Activated CD4-positive, alpha-beta memory T cell treated with anti-CD3 and anti-CD28 coated beads for 36 hours (primary cell): ENCODE measurements around the gene RCCD1. TPM values are rescaled to one million over a fixed set of nuclear protein-coding genes. Genes with fewer than 3 reads are reported as not detected.

ENCODE experiments used
- CTCF ChIA-PET: fragments of 350-600 bp; sonication (Branson Sonifier 250); formaldehyde crosslinking; loops from one replicate; lab custom pipeline; 2021; ENCODE audit warnings: antibody characterized with exemption, inconsistent platforms; lab: Charles Lee
- POLR2A ChIA-PET: fragments of 350-600 bp; sonication (Branson Sonifier 250); formaldehyde crosslinking; loops from one replicate; lab custom pipeline; 2021; ENCODE audit warnings: antibody characterized with exemption; lab: Charles Lee
- DNase-seq: peaks from one replicate; pipeline ENCODE4 v3.0.0-alpha.2; 2020
- H3K27ac Mint-ChIP-seq: one replicate; pipeline ENCODE4 v1.8.0; 2021; ENCODE audit warnings: mixed read lengths
- H3K27me3 Mint-ChIP-seq: one replicate; pipeline ENCODE4 v1.8.0; 2021; ENCODE audit warnings: mixed read lengths
- H3K36me3 Mint-ChIP-seq: one replicate; pipeline ENCODE4 v1.8.0; 2021; ENCODE audit warnings: mixed read lengths
- H3K4me1 Mint-ChIP-seq: one replicate; pipeline ENCODE4 v1.8.0; 2021; ENCODE audit warnings: low read depth, mixed read lengths
- H3K4me3 Mint-ChIP-seq: one replicate; pipeline ENCODE4 v1.8.0; 2021; ENCODE audit warnings: mild to moderate bottlenecking, mixed read lengths
- H3K9me3 Mint-ChIP-seq: one replicate; pipeline ENCODE4 v1.8.0; 2021; ENCODE audit warnings: mixed read lengths
- intact Hi-C: fragments of 100-400 bp; cut with micrococcal nuclease; formaldehyde crosslinking; loops from one replicate; pipeline ENCODE4 v1.15.1; 2023
- total RNA-seq, 2 experiments: library from RNA; stranded (reverse); gene quantifications; one replicate each; pipeline ENCODE4 v1.2.3, GENCODE V29; 2021

Gene RCCD1
- total RNA-seq, 2 experiments from 2014 or later: 39.9 to 41.4 TPM

- CTCF ChIA-PET: interaction anchor here (0.9 to 7.7 kb wide), 22 partner anchors 8 to 686 kb away, joined by 3 to 106 read pairs (median 6); partner anchors contain the start of genes HDDC3, UNC45A and VPS33B
- POLR2A ChIA-PET: interaction anchor here (1.3 to 3.7 kb wide), 3 partner anchors 22 to 53 kb away, joined by 5 to 28 read pairs (median 17); partner anchors contain the start of genes MAN2A2 and UNC45A
- Mint-ChIP-seq H3K4me3 (peak overlapping the region; percentile 87), H3K4me1 (peaks cover 14% of the 10 kb centered on the region), H3K9me3 (no peaks in the 10 kb centered on the region), H3K36me3 (peaks cover 35% of the 10 kb centered on the region), H3K27ac (peak overlapping the region; percentile 42), H3K27me3 (no peaks in the 10 kb centered on the region)
- peak; percentile 66 for DNase-seq
- intact Hi-C loops: loop anchor here (1.0 to 2.0 kb wide), 3 partner anchors 77 to 314 kb away; no protein-coding TSS in a partner anchor
These were observed 1.8 kb downstream of the RCCD1 start for GRCh38 chr15:90956274-90957030.

- H3K9me3 Mint-ChIP-seq: no peaks in the 10 kb centered on the region
- intact Hi-C loops: loop anchor here (2.0 kb wide), 1 partner anchor 314 kb away; no protein-coding TSS in a partner anchor
- POLR2A ChIA-PET: interaction anchor here (0.9 to 1.3 kb wide), 3 partner anchors 22 to 28 kb away, joined by 3 to 5 read pairs (median 3); no protein-coding TSS in a partner anchor
- peak overlapping the region; percentile 44 for H3K4me3 Mint-ChIP-seq
- peaks cover 36% of the 10 kb centered on the region for H3K36me3 Mint-ChIP-seq
- H3K27me3 Mint-ChIP-seq: no peaks in the 10 kb centered on the region
- CTCF ChIA-PET: interaction anchor here (0.7 to 7.7 kb wide), 20 partner anchors 9 to 315 kb away, joined by 3 to 106 read pairs (median 6); partner anchors contain the start of genes HDDC3, UNC45A and VPS33B
- H3K27ac Mint-ChIP-seq: no peak overlapping the region
- no peak for DNase-seq
- peaks cover 14% of the 10 kb centered on the region for H3K4me1 Mint-ChIP-seq
These were observed 2.5 kb downstream of the RCCD1 start for GRCh38 chr15:90957031-90957790.

- intact Hi-C loops: loop anchor here (2.0 kb wide), 1 partner anchor 313 kb away; no protein-coding TSS in a partner anchor
- peaks cover 14% of the 10 kb centered on the region for H3K4me1 Mint-ChIP-seq
- peak overlapping the region; percentile 44 for H3K4me3 Mint-ChIP-seq
- no peak for DNase-seq
- H3K36me3 Mint-ChIP-seq: peaks cover 34% of the 10 kb centered on the region
- H3K27me3 Mint-ChIP-seq: no peaks in the 10 kb centered on the region
- POLR2A ChIA-PET: interaction anchor here (0.9 to 1.3 kb wide), 3 partner anchors 21 to 27 kb away, joined by 3 to 5 read pairs (median 3); no protein-coding TSS in a partner anchor
- H3K27ac Mint-ChIP-seq: no peak overlapping the region
- no peaks in the 10 kb centered on the region for H3K9me3 Mint-ChIP-seq
- CTCF ChIA-PET: interaction anchor here (0.7 to 7.7 kb wide), 9 partner anchors 9 to 315 kb away, joined by 3 to 106 read pairs (median 17); partner anchors contain the start of genes HDDC3 and UNC45A
These were observed 3.1 kb downstream of the RCCD1 start for GRCh38 chr15:90957791-90958190.

GRCh38 chr15:90959028-90959595, 4.4 kb downstream of the RCCD1 start:
- H3K27ac Mint-ChIP-seq: no peak overlapping the region
- intact Hi-C loops: no loop called here
- ChIA-PET CTCF (interaction anchor here (4.0 to 5.3 kb wide), 3 partner anchors 74 to 313 kb away, joined by 26 to 32 read pairs (median 31); no protein-coding TSS in a partner anchor), POLR2A (interaction anchor here (1.0 kb wide), 1 partner anchor 24 kb away, joined by 3 read pairs; the partner anchor contains the start of gene UNC45A)
- H3K36me3 Mint-ChIP-seq: peaks cover 32% of the 10 kb centered on the region
- no peak for DNase-seq
- no peak overlapping the region for H3K4me3 Mint-ChIP-seq
- no peaks in the 10 kb centered on the region for H3K9me3 Mint-ChIP-seq
- no peaks in the 10 kb centered on the region for H3K27me3 Mint-ChIP-seq
- peaks cover 12% of the 10 kb centered on the region for H3K4me1 Mint-ChIP-seq

GRCh38 chr15:90959894-90960293, 5.2 kb downstream of the RCCD1 start:
- no peak for DNase-seq
- Mint-ChIP-seq H3K27me3 (no peaks in the 10 kb centered on the region), H3K4me1 (peaks cover 10% of the 10 kb centered on the region), H3K27ac (no peak overlapping the region), H3K4me3 (no peak overlapping the region), H3K9me3 (no peaks in the 10 kb centered on the region), H3K36me3 (peaks cover 31% of the 10 kb centered on the region)
- CTCF ChIA-PET: interaction anchor here (0.9 to 5.3 kb wide), 3 partner anchors 25 to 90 kb away, joined by 3 to 32 read pairs (median 31); partner anchors contain the start of gene UNC45A
- intact Hi-C loops: no loop called here
- POLR2A ChIA-PET: interaction anchor here (0.7 to 1.1 kb wide), 3 partner anchors 25 to 34 kb away, joined by 3 read pairs; partner anchors contain the start of genes PRC1 and UNC45A

- no peak for DNase-seq
- Mint-ChIP-seq H3K9me3 (no peaks in the 10 kb centered on the region), H3K4me1 (peaks cover 10% of the 10 kb centered on the region), H3K4me3 (no peak overlapping the region), H3K36me3 (peaks cover 36% of the 10 kb centered on the region), H3K27ac (no peak overlapping the region), H3K27me3 (no peaks in the 10 kb centered on the region)
- POLR2A ChIA-PET: interaction anchor here (0.7 to 1.1 kb wide), 3 partner anchors 25 to 33 kb away, joined by 3 read pairs; partner anchors contain the start of genes PRC1 and UNC45A
- CTCF ChIA-PET: interaction anchor here (0.9 to 5.3 kb wide), 2 partner anchors 25 to 89 kb away, joined by 3 to 32 read pairs; partner anchors contain the start of gene UNC45A
- intact Hi-C loops: no loop called here
These were observed 5.8 kb downstream of the RCCD1 start for GRCh38 chr15:90960298-90961091.

- POLR2A ChIA-PET: interaction anchor here (0.6 kb wide), 1 partner anchor 679 kb away, joined by 4 read pairs; no protein-coding TSS in a partner anchor
- H3K36me3 Mint-ChIP-seq: peaks cover 46% of the 10 kb centered on the region
- no peak overlapping the region for H3K4me3 Mint-ChIP-seq
- intact Hi-C loops: no loop called here
- DNase-seq: no peak
- no peaks in the 10 kb centered on the region for H3K9me3 Mint-ChIP-seq
- H3K27ac Mint-ChIP-seq: no peak overlapping the region
- H3K4me1 Mint-ChIP-seq: peaks cover 5% of the 10 kb centered on the region
- CTCF ChIA-PET: interaction anchor here (1.8 kb wide), 1 partner anchor 88 kb away, joined by 7 read pairs; no protein-coding TSS in a partner anchor
- no peaks in the 10 kb centered on the region for H3K27me3 Mint-ChIP-seq
These were observed 7.3 kb downstream of the RCCD1 start for GRCh38 chr15:90962021-90962420.

- DNase-seq: no peak
- Mint-ChIP-seq H3K27ac (no peak overlapping the region), H3K4me1 (no peaks in the 10 kb centered on the region), H3K27me3 (no peaks in the 10 kb centered on the region), H3K36me3 (peaks cover 70% of the 10 kb centered on the region), H3K4me3 (no peak overlapping the region), H3K9me3 (no peaks in the 10 kb centered on the region)
- intact Hi-C loops: no loop called here
- ChIA-PET POLR2A (no interaction called here), CTCF (interaction anchor here (1.3 to 2.1 kb wide), 2 partner anchors 10 to 35 kb away, joined by 5 to 17 read pairs; no protein-coding TSS in a partner anchor)
These were observed 11.6 kb downstream of the RCCD1 start for GRCh38 chr15:90966262-90966661.

GRCh38 chr15:90967206-90967605, 12.5 kb downstream of the RCCD1 start:
- Mint-ChIP-seq H3K27me3 (no peaks in the 10 kb centered on the region), H3K27ac (no peak overlapping the region), H3K4me1 (no peaks in the 10 kb centered on the region), H3K36me3 (peaks cover 63% of the 10 kb centered on the region), H3K4me3 (no peak overlapping the region), H3K9me3 (no peaks in the 10 kb centered on the region)
- DNase-seq: no peak
- intact Hi-C loops: no loop called here
- ChIA-PET POLR2A (no interaction called here), CTCF (interaction anchor here (1.3 to 2.1 kb wide), 2 partner anchors 11 to 36 kb away, joined by 5 to 17 read pairs; no protein-coding TSS in a partner anchor)

GRCh38 chr15:90968434-90968833, 13.8 kb downstream of the RCCD1 start:
- no peak for DNase-seq
- ChIA-PET CTCF (interaction anchor here (1.1 kb wide), 1 partner anchor 37 kb away, joined by 3 read pairs; no protein-coding TSS in a partner anchor), POLR2A (interaction anchor here (1.1 kb wide), 1 partner anchor 34 kb away, joined by 3 read pairs; the partner anchor contains the start of gene UNC45A)
- no peak overlapping the region for H3K4me3 Mint-ChIP-seq
- peaks cover 62% of the 10 kb centered on the region for H3K36me3 Mint-ChIP-seq
- H3K27me3 Mint-ChIP-seq: no peaks in the 10 kb centered on the region
- H3K4me1 Mint-ChIP-seq: no peaks in the 10 kb centered on the region
- intact Hi-C loops: no loop called here
- no peak overlapping the region for H3K27ac Mint-ChIP-seq
- no peaks in the 10 kb centered on the region for H3K9me3 Mint-ChIP-seq
